ENCODE data around the gene DDX43. TPM values are rescaled to one million over a fixed set of nuclear protein-coding genes. Genes with fewer than 3 reads are reported as not detected.
"Not testable (repeated sequence)": the region's sequence is repeated elsewhere in the genome, so short reads cannot be mapped to it uniquely, and the experiment has no call there.

Gene DDX43
- total RNA-seq, 1 donor from 2014 or later, result not detected

- no peak overlapping the region for H3K27ac ChIP-seq
- no peaks in the 10 kb centered on the region for H3K36me3 ChIP-seq
- H3K27me3 ChIP-seq, result no peaks in the 10 kb centered on the region
- no peaks in the 10 kb centered on the region for H3K9me3 ChIP-seq
- no peak overlapping the region for H3K4me3 ChIP-seq
- no peak for TF ChIP-seq CTCF (IDR thresholded peaks at IDR 0.05)
- H3K4me1 ChIP-seq, result no peaks in the 10 kb centered on the region
- intact Hi-C loops (cut with DNase I), result no loop called here
- DNase-seq (ENCODE audit: low spot score in 2 of 2), result no peak
These were observed 3.0 kb upstream of the DDX43 start for GRCh38 chr6:73391675-73392074.

- intact Hi-C loops (cut with DNase I); H3K4me3 ChIP-seq; H3K36me3 ChIP-seq; H3K27me3 ChIP-seq; H3K9me3 ChIP-seq; DNase-seq (ENCODE audit: low spot score in 2 of 2); H3K27ac ChIP-seq; H3K4me1 ChIP-seq: not testable (repeated sequence)
These were observed 2.4 kb upstream of the DDX43 start for GRCh38 chr6:73392188-73392587.

- no peaks in the 10 kb centered on the region for H3K4me1 ChIP-seq
- H3K4me3 ChIP-seq, result no peak overlapping the region
- H3K36me3 ChIP-seq, result no peaks in the 10 kb centered on the region
- intact Hi-C loops (cut with DNase I), result no loop called here
- no peak for TF ChIP-seq CTCF (IDR thresholded peaks at IDR 0.05)
- DNase-seq (ENCODE audit: low spot score in 2 of 2), result no peak
- no peaks in the 10 kb centered on the region for H3K27me3 ChIP-seq
- no peaks in the 10 kb centered on the region for H3K9me3 ChIP-seq
- H3K27ac ChIP-seq, result peak overlapping the region in 1 of 2 donors; percentile 11
These were observed 1.4 kb upstream of the DDX43 start for GRCh38 chr6:73393278-73393677.

GRCh38 chr6:73395875-73396274 is 1.2 kb downstream of the DDX43 start:
- no peaks in the 10 kb centered on the region for H3K4me1 ChIP-seq
- H3K27ac ChIP-seq, result no peak overlapping the region
- H3K9me3 ChIP-seq, result no peaks in the 10 kb centered on the region
- TF ChIP-seq CTCF (IDR thresholded peaks at IDR 0.05), result no peak
- no peak for DNase-seq (ENCODE audit: low spot score in 2 of 2)
- H3K27me3 ChIP-seq, result no peaks in the 10 kb centered on the region
- H3K36me3 ChIP-seq, result no peaks in the 10 kb centered on the region
- H3K4me3 ChIP-seq, result no peak overlapping the region
- intact Hi-C loops (cut with DNase I), result no loop called here

GRCh38 chr6:73400656-73401055 is 6.0 kb downstream of the DDX43 start:
- no peaks in the 10 kb centered on the region for H3K4me1 ChIP-seq
- H3K27ac ChIP-seq, result no peak overlapping the region
- no peak for TF ChIP-seq CTCF (IDR thresholded peaks at IDR 0.05)
- intact Hi-C loops (cut with DNase I), result no loop called here
- H3K4me3 ChIP-seq, result no peak overlapping the region
- no peak for DNase-seq (ENCODE audit: low spot score in 2 of 2)
- H3K36me3 ChIP-seq, result no peaks in the 10 kb centered on the region
- no peaks in the 10 kb centered on the region for H3K27me3 ChIP-seq
- no peaks in the 10 kb centered on the region for H3K9me3 ChIP-seq

- no peak overlapping the region for H3K4me3 ChIP-seq
- H3K4me1 ChIP-seq, result no peaks in the 10 kb centered on the region
- intact Hi-C loops (cut with DNase I), result no loop called here
These were observed 14.8 kb downstream of the DDX43 start for GRCh38 chr6:73409395-73409794.

More at GRCh38 chr6:73409395-73409794, 14.8 kb downstream of the DDX43 start:
- Histone ChIP-seq H3K27ac (no peak overlapping the region), H3K36me3 (no peaks in the 10 kb centered on the region), H3K9me3 (no peaks in the 10 kb centered on the region), H3K27me3 (no peaks in the 10 kb centered on the region)
- DNase-seq (ENCODE audit: low spot score in 2 of 2), result no peak
- TF ChIP-seq CTCF (IDR thresholded peaks at IDR 0.05), result no peak

All from ascending aorta (tissue), 2 donors.